Neural progenitor cell (in vitro differentiated cells): ENCODE measurements around the gene TCFL5. TPM values are rescaled to one million over a fixed set of nuclear protein-coding genes. Genes with fewer than 3 reads are reported as not detected.

Source experiments
- DNase-seq: peaks from one replicate; pipeline ENCODE4 v3.0.0-alpha.2; 2016; ENCODE audit warnings: low spot score
- H2AFZ ChIP-seq: fragments of 200-600 bp; sonication (generic); replicated peaks from 2 replicates; pipeline ENCODE4 v1.6.1; 2016; ENCODE audit warnings: antibody characterized with exemption
- H3F3A ChIP-seq: fragments of 200-600 bp; sonication (generic); 2 replicates; pipeline ENCODE4 v1.6.1; 2016; ENCODE audit warnings: antibody characterized with exemption, low read depth
- H3K27ac ChIP-seq: fragments of 200-600 bp; sonication (generic); 2 replicates; pipeline ENCODE4 v1.5.1; 2016; ENCODE audit warnings: mild to moderate bottlenecking
- H3K27me3 ChIP-seq: fragments of 200-600 bp; sonication (generic); 2 replicates; pipeline ENCODE4 v1.6.1; 2016; ENCODE audit warnings: mild to moderate bottlenecking, moderate library complexity
- H3K36me3 ChIP-seq: fragments of 200-600 bp; sonication (generic); 2 replicates; pipeline ENCODE4 v1.5.1; 2016
- H3K4me1 ChIP-seq: fragments of 200-600 bp; sonication (generic); 2 replicates; pipeline ENCODE4 v1.6.1; 2016; ENCODE audit warnings: mixed run types
- H3K4me2 ChIP-seq: fragments of 200-600 bp; sonication (generic); 2 replicates; pipeline ENCODE4 v1.6.1; 2016
- H3K4me3 ChIP-seq: fragments of 200-600 bp; sonication (generic); 2 replicates; pipeline ENCODE4 v1.5.1; 2016
- H3K79me2 ChIP-seq: fragments of 200-600 bp; sonication (generic); 2 replicates; pipeline ENCODE4 v1.6.1; 2016; ENCODE audit warnings: low read depth
- H3K9ac ChIP-seq: fragments of 200-600 bp; sonication (generic); 2 replicates; pipeline ENCODE4 v1.6.1; 2016
- H3K9me3 ChIP-seq: fragments of 200-600 bp; sonication (generic); 2 replicates; pipeline ENCODE4 v1.5.1; 2016; ENCODE audit warnings: low read depth
- H4K20me1 ChIP-seq: fragments of 200-600 bp; sonication (generic); 2 replicates; pipeline ENCODE4 v1.6.1; 2016; ENCODE audit warnings: low read depth
- H3K27ac Mint-ChIP-seq: 3 replicates; pipeline ENCODE4 v1.8.0; 2021; ENCODE audit warnings: mixed read lengths
- H3K27me3 Mint-ChIP-seq: 2 replicates; pipeline ENCODE4 v1.8.0; 2022; ENCODE audit warnings: low read depth, mild to moderate bottlenecking, inconsistent platforms, moderate library complexity, mixed read lengths; ENCODE audit not compliant: insufficient read depth
- H3K36me3 Mint-ChIP-seq: 3 replicates; pipeline ENCODE4 v1.8.0; 2021; ENCODE audit warnings: mixed read lengths
- H3K4me1 Mint-ChIP-seq: 3 replicates; pipeline ENCODE4 v1.8.0; 2021; ENCODE audit warnings: mixed read lengths
- H3K4me3 Mint-ChIP-seq: 3 replicates; pipeline ENCODE4 v1.8.0; 2021; ENCODE audit warnings: mild to moderate bottlenecking, moderate library complexity, mixed read lengths
- H3K9me3 Mint-ChIP-seq: 3 replicates; pipeline ENCODE4 v1.8.0; 2020; ENCODE audit warnings: mixed read lengths
- EZH2 ChIP-seq: fragments of 200-600 bp; sonication (generic); IDR thresholded peaks from 2 replicates; pipeline ENCODE4 v1.6.1; 2017; ENCODE audit warnings: antibody characterized with exemption, mild to moderate bottlenecking, moderate library complexity
- EZH2phosphoT487 ChIP-seq: fragments of 200-600 bp; sonication (generic); IDR thresholded peaks from 2 replicates; pipeline ENCODE4 v1.6.1; 2017; ENCODE audit warnings: antibody characterized with exemption
- total RNA-seq: library from RNA; depleted of rRNA; stranded (reverse); fragments of >200 nt; gene quantifications from 2 replicates; pipeline ENCODE4 v1.2.3, GENCODE V29; 2015; ENCODE audit warnings: low replicate concordance
- TF ChIP-seq, protein P1 (sequence below): fragments of 200-600 bp; sonication (generic); IDR thresholded peaks from 2 replicates; pipeline ENCODE4 v1.5.1; 2017; ENCODE audit warnings: antibody characterized with exemption, mild to moderate bottlenecking

TCFL5 gene
- total RNA-seq, 1 donor from 2014 or later, result 36.3 TPM

DNA sequence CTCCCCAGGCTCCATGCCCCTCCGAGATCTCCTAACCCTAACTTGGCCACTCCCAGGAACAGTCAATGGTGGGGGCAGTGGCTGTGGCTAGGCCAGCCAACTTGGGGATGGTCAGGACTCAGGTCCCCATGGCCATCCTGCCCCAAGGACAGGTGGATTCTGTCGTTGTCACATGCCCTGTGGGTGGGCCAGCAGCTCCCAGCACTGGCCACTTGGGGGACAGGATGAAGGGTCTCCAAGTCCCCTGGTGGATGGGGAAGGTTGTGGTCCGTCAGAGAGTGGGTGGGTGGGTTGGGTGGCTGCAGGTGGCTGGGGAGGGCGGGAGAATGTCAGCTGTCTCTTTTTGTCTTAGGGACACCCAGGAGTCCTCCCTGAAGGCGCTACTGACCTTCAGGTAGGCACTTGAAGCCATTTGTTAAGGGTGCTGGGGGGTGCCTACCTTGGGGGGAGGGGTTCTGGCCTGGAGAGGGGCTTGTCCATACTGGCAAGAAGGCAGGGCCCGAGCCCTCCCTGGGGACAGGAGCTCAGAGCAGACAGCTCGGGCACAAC is 39.3 kb downstream of the TCFL5 start:
- H3K36me3 ChIP-seq, result no peaks in the 10 kb centered on the region
- DNase-seq, result no peak
- Mint-ChIP-seq H3K4me3 (no peak overlapping the region), H3K27ac (no peak overlapping the region), H3K27me3 (peaks cover 2% of the 10 kb centered on the region), H3K4me1 (peaks cover 18% of the 10 kb centered on the region), H3K9me3 (no peaks in the 10 kb centered on the region), H3K36me3 (no peaks in the 10 kb centered on the region)
- no peak overlapping the region for H3K4me2 ChIP-seq
- H3K9me3 ChIP-seq, result no peaks in the 10 kb centered on the region
- H3F3A ChIP-seq, result peaks cover 7% of the 10 kb centered on the region
- H3K79me2 ChIP-seq, result no peaks in the 10 kb centered on the region
- H3K27ac ChIP-seq, result no peak overlapping the region
- no peak overlapping the region for H2AFZ ChIP-seq
- no peak overlapping the region for H3K9ac ChIP-seq
- H3K4me1 ChIP-seq, result peaks cover 26% of the 10 kb centered on the region
- H3K27me3 ChIP-seq, result peaks cover 8% of the 10 kb centered on the region
- H4K20me1 ChIP-seq, result peaks cover 15% of the 10 kb centered on the region
- H3K4me3 ChIP-seq, result no peak overlapping the region
- TF ChIP-seq, protein P1, sequence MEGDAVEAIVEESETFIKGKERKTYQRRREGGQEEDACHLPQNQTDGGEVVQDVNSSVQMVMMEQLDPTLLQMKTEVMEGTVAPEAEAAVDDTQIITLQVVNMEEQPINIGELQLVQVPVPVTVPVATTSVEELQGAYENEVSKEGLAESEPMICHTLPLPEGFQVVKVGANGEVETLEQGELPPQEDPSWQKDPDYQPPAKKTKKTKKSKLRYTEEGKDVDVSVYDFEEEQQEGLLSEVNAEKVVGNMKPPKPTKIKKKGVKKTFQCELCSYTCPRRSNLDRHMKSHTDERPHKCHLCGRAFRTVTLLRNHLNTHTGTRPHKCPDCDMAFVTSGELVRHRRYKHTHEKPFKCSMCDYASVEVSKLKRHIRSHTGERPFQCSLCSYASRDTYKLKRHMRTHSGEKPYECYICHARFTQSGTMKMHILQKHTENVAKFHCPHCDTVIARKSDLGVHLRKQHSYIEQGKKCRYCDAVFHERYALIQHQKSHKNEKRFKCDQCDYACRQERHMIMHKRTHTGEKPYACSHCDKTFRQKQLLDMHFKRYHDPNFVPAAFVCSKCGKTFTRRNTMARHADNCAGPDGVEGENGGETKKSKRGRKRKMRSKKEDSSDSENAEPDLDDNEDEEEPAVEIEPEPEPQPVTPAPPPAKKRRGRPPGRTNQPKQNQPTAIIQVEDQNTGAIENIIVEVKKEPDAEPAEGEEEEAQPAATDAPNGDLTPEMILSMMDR, result no peak
- TF ChIP-seq EZH2phosphoT487, result no peak
- no peak for TF ChIP-seq EZH2

DNA sequence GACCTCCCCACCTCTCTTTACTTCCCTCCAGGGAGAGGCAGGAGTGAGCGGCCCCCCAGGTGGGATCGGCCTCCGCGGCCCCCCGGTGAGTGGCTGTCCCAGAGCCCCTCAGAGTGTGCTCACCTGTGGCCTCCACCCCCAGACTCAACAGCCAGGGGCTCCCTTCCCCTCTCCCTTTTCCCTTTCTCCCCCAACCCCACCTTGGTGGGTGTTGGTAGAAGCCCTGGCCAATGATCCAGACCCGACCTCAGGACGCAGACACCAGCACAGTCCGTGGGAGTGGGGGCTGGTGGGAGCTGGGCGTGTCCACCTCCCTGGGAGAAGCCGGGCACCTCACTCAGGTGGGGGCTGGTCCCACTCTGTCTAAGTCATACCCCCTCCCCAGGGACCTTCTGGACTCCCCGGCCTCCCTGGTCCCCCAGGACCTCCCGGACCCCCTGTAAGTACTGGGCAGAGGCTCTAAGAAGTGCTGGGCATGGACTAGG is 39.9 kb downstream of the TCFL5 start:
- Histone ChIP-seq H3K79me2 (no peaks in the 10 kb centered on the region), H3K27me3 (peaks cover 13% of the 10 kb centered on the region), H3K27ac (no peak overlapping the region), H2AFZ (no peak overlapping the region), H3F3A (peaks cover 7% of the 10 kb centered on the region), H3K4me3 (no peak overlapping the region), H3K4me1 (peaks cover 26% of the 10 kb centered on the region), H4K20me1 (peaks cover 15% of the 10 kb centered on the region), H3K4me2 (no peak overlapping the region), H3K9me3 (no peaks in the 10 kb centered on the region), H3K36me3 (no peaks in the 10 kb centered on the region), H3K9ac (no peak overlapping the region)
- no peaks in the 10 kb centered on the region for H3K9me3 Mint-ChIP-seq
- no peak for DNase-seq
- peaks cover 18% of the 10 kb centered on the region for H3K4me1 Mint-ChIP-seq
- H3K27me3 Mint-ChIP-seq, result peaks cover 2% of the 10 kb centered on the region
- no peak for TF ChIP-seq EZH2
- no peak for TF ChIP-seq EZH2phosphoT487
- TF ChIP-seq, protein P1, result no peak
- H3K27ac Mint-ChIP-seq, result no peak overlapping the region
- no peaks in the 10 kb centered on the region for H3K36me3 Mint-ChIP-seq
- no peak overlapping the region for H3K4me3 Mint-ChIP-seq

DNA sequence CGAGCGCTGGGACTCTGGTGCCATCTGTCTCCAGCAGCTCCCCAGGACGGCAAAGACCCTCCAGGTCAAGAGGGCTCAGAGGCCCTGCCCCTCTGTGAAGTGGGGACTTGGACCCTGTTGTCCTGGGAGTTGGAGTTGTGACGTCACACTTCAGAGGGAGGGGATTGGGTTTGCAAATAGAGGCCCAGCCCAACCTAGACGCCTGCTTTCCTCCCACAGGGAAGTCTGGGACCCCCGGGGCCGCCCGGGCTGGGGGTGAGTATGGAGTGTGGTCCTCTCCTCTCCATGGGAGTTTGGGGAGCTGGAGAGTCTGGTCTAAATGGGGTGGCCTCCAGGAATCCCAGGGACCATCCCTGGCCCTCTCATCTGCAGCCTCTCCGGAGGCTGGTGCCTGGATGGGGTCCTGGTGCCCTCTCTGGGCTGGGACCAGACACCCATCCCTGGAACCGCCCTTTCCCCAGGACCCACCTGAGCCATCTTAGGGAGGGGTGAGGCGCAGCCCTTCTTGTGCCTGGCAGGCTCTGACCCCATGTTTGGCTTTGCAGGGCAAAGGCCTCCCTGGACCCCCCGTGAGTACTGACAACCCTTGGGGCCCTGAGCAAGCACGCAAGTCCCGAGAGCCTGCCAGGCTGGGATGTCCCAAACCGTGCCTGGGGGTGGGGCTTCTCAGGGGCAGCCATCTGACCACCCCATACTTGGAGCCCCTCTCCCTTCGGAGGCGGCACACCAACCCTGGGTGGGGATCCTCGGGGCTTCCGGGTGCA is 40.5 kb downstream of the TCFL5 start:
- peaks cover 18% of the 10 kb centered on the region for H3K4me1 Mint-ChIP-seq
- peaks cover 26% of the 10 kb centered on the region for H3K4me1 ChIP-seq
- no peaks in the 10 kb centered on the region for H3K9me3 Mint-ChIP-seq
- no peak overlapping the region for H3K9ac ChIP-seq
- H3K9me3 ChIP-seq, result no peaks in the 10 kb centered on the region
- H3K79me2 ChIP-seq, result no peaks in the 10 kb centered on the region
- no peak overlapping the region for H3K27ac ChIP-seq
- H3K36me3 ChIP-seq, result no peaks in the 10 kb centered on the region
- H4K20me1 ChIP-seq, result peaks cover 15% of the 10 kb centered on the region
- DNase-seq, result no peak
- H3K4me2 ChIP-seq, result no peak overlapping the region
- H3K36me3 Mint-ChIP-seq, result no peaks in the 10 kb centered on the region
- H3K27me3 Mint-ChIP-seq, result peaks cover 2% of the 10 kb centered on the region
- peaks cover 20% of the 10 kb centered on the region for H3K27me3 ChIP-seq
- H2AFZ ChIP-seq, result no peak overlapping the region
- H3K4me3 ChIP-seq, result no peak overlapping the region
- TF ChIP-seq, protein P1, result no peak
- TF ChIP-seq EZH2phosphoT487 (no peak), EZH2 (no peak)
- H3K27ac Mint-ChIP-seq, result no peak overlapping the region
- H3F3A ChIP-seq, result peaks cover 11% of the 10 kb centered on the region
- H3K4me3 Mint-ChIP-seq, result no peak overlapping the region
